WTC11 (cell line): ENCODE measurements around the gene LSM2.

Source experiments
- CBFB ChIP-seq: sonication (generic); formaldehyde crosslinking; IDR thresholded peaks from 2 replicates; pipeline ENCODE4 v1.8.1; 2022; ENCODE audit warnings: mild to moderate bottlenecking, low read depth, missing genetic modification reagents
- GRHL2 ChIP-seq: fragments of 250-450 bp; sonication (Bioruptor Pico); IDR thresholded peaks from 2 replicates; pipeline ENCODE4 v1.8.0; 2022; ENCODE audit warnings: mild to moderate bottlenecking, moderate library complexity; ENCODE audit not compliant: insufficient replicate concordance, severe bottlenecking
- HMGA2 ChIP-seq: fragments of 250-450 bp; sonication (Bioruptor Pico); IDR thresholded peaks from 2 replicates; pipeline ENCODE4 v1.4.0; 2021; ENCODE audit warnings: mild to moderate bottlenecking, moderate library complexity
- JUN ChIP-seq: sonication (generic); formaldehyde crosslinking; IDR thresholded peaks from 2 replicates; pipeline ENCODE4 v1.8.0; 2023; ENCODE audit warnings: mild to moderate bottlenecking, missing genetic modification reagents
- NFATC4 ChIP-seq: fragments of 250-450 bp; sonication (Bioruptor Pico); IDR thresholded peaks from 2 replicates; pipeline ENCODE4 v1.9.0; 2021; ENCODE audit warnings: mild to moderate bottlenecking
- PRRX2 ChIP-seq: fragments of 250-450 bp; sonication (Bioruptor Pico); IDR thresholded peaks from 2 replicates; pipeline ENCODE4 v1.8.0; 2021; ENCODE audit warnings: mild to moderate bottlenecking
- ZNF138 ChIP-seq: sonication (generic); formaldehyde crosslinking; conservative IDR thresholded peaks from 2 replicates; pipeline ENCODE4 v1.8.1; 2022; ENCODE audit warnings: mild to moderate bottlenecking, moderate library complexity, missing genetic modification reagents
- ZNF232 ChIP-seq: sonication (generic); formaldehyde crosslinking; IDR thresholded peaks from 2 replicates; pipeline ENCODE4 v1.8.0; 2022; ENCODE audit warnings: mild to moderate bottlenecking, missing genetic modification reagents
- TF ChIP-seq, protein P1 (sequence below): fragments of 250-450 bp; sonication (Bioruptor Pico); IDR thresholded peaks from 2 replicates; pipeline ENCODE4 v1.9.0; 2021; ENCODE audit warnings: mild to moderate bottlenecking, borderline replicate concordance
- TF ChIP-seq, protein P2 (sequence below): fragments of 200-600 bp; IDR thresholded peaks from 2 replicates; pipeline ENCODE4 v1.8.0; 2022; ENCODE audit warnings: antibody characterized with exemption
- TF ChIP-seq, protein P3 (sequence below): sonication (generic); formaldehyde crosslinking; IDR thresholded peaks from 2 replicates; pipeline ENCODE4 v1.8.1; 2022; ENCODE audit warnings: low read depth, mild to moderate bottlenecking, moderate library complexity, missing genetic modification reagents, borderline replicate concordance
- TF ChIP-seq, protein P4 (sequence below): sonication (generic); formaldehyde crosslinking; IDR thresholded peaks from 2 replicates; pipeline ENCODE4 v1.8.1; 2023; ENCODE audit warnings: mild to moderate bottlenecking, missing genetic modification reagents

DNA sequence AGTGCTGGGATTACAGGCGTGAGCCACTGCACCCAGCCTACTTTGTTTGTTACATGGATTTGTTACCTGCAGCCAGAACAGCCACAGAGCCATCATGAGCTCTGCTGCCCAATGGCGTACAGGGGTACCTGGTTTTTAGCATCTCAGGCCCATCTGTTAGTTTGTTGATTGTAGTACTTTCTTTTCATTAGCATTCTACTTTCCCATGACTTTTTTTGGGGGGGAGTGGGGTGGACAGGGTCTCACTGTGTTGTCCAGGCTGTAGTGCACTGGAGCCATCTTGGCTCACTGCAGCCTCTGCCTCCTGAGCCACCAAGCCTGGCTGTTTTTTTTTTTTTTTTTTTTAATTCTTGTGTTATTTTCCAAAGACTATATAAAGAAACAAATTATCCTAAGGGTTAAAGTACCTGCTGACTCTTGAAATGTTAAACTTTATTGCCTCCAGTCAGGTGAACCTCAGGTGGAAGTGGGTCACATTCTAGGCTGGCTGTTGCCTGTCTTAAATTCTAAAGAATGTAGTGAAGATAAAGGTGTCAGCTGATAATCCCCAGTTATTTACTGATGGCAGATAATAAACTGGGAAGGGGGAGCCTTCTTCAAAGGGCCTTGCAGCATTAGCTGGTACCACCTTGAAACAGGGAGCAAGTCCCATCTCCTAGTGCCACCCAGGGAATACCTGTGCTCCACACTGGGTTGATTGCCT lies 40.7 kb upstream of the LSM2 start:
- TF ChIP-seq GRHL2 (CRISPR knock-in tag), result no peak
- TF ChIP-seq, protein P1, sequence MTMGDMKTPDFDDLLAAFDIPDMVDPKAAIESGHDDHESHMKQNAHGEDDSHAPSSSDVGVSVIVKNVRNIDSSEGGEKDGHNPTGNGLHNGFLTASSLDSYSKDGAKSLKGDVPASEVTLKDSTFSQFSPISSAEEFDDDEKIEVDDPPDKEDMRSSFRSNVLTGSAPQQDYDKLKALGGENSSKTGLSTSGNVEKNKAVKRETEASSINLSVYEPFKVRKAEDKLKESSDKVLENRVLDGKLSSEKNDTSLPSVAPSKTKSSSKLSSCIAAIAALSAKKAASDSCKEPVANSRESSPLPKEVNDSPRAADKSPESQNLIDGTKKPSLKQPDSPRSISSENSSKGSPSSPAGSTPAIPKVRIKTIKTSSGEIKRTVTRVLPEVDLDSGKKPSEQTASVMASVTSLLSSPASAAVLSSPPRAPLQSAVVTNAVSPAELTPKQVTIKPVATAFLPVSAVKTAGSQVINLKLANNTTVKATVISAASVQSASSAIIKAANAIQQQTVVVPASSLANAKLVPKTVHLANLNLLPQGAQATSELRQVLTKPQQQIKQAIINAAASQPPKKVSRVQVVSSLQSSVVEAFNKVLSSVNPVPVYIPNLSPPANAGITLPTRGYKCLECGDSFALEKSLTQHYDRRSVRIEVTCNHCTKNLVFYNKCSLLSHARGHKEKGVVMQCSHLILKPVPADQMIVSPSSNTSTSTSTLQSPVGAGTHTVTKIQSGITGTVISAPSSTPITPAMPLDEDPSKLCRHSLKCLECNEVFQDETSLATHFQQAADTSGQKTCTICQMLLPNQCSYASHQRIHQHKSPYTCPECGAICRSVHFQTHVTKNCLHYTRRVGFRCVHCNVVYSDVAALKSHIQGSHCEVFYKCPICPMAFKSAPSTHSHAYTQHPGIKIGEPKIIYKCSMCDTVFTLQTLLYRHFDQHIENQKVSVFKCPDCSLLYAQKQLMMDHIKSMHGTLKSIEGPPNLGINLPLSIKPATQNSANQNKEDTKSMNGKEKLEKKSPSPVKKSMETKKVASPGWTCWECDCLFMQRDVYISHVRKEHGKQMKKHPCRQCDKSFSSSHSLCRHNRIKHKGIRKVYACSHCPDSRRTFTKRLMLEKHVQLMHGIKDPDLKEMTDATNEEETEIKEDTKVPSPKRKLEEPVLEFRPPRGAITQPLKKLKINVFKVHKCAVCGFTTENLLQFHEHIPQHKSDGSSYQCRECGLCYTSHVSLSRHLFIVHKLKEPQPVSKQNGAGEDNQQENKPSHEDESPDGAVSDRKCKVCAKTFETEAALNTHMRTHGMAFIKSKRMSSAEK (CRISPR knock-in tag), result no peak
- TF ChIP-seq NFATC4 (CRISPR knock-in tag), result no peak
- TF ChIP-seq ZNF138 (CRISPR knock-in tag), result no peak
- no peak for TF ChIP-seq PRRX2
- TF ChIP-seq, protein P2, sequence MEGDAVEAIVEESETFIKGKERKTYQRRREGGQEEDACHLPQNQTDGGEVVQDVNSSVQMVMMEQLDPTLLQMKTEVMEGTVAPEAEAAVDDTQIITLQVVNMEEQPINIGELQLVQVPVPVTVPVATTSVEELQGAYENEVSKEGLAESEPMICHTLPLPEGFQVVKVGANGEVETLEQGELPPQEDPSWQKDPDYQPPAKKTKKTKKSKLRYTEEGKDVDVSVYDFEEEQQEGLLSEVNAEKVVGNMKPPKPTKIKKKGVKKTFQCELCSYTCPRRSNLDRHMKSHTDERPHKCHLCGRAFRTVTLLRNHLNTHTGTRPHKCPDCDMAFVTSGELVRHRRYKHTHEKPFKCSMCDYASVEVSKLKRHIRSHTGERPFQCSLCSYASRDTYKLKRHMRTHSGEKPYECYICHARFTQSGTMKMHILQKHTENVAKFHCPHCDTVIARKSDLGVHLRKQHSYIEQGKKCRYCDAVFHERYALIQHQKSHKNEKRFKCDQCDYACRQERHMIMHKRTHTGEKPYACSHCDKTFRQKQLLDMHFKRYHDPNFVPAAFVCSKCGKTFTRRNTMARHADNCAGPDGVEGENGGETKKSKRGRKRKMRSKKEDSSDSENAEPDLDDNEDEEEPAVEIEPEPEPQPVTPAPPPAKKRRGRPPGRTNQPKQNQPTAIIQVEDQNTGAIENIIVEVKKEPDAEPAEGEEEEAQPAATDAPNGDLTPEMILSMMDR, result no peak
- no peak for TF ChIP-seq ZNF232 (CRISPR knock-in tag)
- TF ChIP-seq, protein P3, sequence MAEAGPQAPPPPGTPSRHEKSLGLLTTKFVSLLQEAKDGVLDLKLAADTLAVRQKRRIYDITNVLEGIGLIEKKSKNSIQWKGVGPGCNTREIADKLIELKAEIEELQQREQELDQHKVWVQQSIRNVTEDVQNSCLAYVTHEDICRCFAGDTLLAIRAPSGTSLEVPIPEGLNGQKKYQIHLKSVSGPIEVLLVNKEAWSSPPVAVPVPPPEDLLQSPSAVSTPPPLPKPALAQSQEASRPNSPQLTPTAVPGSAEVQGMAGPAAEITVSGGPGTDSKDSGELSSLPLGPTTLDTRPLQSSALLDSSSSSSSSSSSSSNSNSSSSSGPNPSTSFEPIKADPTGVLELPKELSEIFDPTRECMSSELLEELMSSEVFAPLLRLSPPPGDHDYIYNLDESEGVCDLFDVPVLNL (CRISPR knock-in tag), result no peak
- TF ChIP-seq HMGA2, result no peak
- no peak for TF ChIP-seq CBFB (CRISPR knock-in tag)
- no peak for TF ChIP-seq JUN (CRISPR knock-in tag)
- TF ChIP-seq, protein P4, sequence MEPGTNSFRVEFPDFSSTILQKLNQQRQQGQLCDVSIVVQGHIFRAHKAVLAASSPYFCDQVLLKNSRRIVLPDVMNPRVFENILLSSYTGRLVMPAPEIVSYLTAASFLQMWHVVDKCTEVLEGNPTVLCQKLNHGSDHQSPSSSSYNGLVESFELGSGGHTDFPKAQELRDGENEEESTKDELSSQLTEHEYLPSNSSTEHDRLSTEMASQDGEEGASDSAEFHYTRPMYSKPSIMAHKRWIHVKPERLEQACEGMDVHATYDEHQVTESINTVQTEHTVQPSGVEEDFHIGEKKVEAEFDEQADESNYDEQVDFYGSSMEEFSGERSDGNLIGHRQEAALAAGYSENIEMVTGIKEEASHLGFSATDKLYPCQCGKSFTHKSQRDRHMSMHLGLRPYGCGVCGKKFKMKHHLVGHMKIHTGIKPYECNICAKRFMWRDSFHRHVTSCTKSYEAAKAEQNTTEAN (CRISPR knock-in tag), result no peak
